HTERT RPE-1 (cell line): ENCODE results near the gene TACSTD2.
"Not testable (repeated sequence)": the region's sequence is repeated elsewhere in the genome, so short reads cannot be mapped to it uniquely, and the experiment has no call there.

Experiments
- in situ Hi-C: fragments of 300-500 bp; cut with MboI; formaldehyde crosslinking; loops from 4 replicates; pipeline ENCODE4 v1.14.3; 2020; ENCODE audit warnings: low sequenced_read_pairs

Gene TACSTD2

DNA sequence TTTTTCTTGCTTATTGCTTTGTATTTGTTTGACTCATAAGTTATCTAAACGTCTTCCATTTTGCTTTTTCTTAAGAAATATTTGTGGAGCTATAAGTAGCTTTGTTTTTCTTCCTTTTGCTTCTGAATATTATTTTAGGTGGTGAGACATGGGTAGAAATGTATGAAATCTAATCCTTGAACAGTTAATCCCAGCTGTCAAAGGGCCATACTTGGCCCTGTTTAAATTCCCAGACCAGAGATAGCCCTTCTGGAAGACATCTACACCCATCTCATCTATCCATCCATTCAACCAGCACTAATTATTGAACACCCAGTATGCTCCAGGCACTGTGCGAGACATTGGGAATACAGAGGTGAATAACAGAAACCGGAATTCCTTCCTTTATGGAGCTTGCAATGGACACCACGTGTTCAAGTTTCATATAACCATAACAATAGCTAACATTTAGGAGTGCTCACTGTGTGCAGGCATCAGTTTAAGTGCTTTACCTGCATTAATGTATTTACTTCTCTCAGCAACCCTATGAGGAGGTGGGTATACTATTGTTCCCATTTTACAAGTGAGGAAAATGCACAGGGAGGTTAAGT, 8.7 kb downstream of the TACSTD2 start:
- in situ Hi-C loops = no loop called here

DNA sequence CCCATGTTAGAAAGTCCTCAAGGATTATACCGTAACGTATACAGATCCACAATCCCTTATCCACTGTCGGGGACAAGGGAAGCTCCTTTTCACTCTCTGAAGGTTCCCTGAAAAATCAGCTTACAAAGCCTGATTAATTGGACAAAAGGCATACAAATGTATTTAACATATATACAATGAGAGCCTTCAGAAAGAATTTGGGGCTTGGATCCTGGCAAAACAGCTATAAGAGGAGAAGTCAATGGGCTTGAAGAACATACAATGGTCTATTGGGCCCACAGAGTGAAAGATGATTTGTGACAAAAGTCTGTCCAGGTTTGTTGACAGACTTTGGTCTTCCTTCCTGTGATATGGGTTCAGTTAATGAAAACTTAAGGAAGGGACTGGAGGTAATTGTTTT, 10.7 kb downstream of the TACSTD2 start:
- in situ Hi-C loops = no loop called here

DNA sequence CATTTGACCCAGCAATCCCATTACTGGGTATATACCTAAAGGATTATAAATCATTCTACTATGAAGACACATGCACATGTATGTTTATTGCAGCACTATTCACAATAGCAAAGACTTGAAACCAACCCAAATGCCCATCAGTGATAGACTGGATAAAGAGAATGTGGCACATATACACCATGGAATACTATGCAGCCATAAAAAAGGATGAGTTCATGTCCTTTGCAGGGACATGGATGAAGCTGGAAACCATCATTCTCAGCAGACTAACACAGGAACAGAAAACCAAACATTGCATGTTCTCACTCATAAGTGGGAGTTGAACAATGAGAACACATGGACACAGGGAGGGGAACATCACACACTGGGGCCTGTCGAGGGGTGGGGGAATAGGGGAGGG, 13.3 kb downstream of the TACSTD2 start:
- in situ Hi-C loops = not testable (repeated sequence)

DNA sequence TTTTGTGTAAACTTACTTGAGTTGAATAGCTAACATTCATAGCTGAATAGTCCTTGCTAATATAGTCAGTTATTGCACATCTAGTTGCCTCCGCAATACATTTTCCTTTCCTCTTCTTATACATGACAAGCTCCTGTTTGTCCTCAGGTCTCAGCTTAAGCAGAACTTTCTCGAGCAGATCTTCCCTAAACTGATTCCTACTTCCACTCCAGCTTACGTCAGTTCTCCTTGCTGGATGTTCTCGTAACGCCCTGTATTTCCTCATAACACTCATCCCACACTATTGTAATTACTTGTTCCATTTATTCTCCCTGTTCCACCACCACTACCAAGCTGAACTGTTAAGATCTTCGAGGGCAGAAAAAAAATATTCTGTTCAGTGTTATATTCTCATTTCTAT, 15.4 kb downstream of the TACSTD2 start:
- in situ Hi-C loops = no loop called here

DNA sequence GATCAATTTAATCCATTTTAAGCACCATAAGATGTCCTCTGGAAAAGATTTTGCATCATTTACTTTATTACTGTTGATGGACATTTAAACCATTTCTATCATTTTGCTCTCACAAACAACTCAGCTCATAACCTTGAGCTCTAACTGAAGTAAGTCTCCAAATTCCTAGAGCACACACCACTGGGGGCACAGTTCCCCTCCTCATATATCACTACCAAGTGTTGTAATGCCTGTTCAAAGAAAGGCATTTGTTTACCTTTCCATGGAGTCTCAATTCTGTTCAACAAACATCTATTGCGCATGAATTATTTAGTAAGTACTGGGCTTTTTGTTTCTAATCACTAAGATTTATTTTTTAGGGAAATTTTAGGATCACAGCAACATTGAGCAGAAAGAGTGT, 21.7 kb downstream of the TACSTD2 start:
- in situ Hi-C loops = no loop called here

DNA sequence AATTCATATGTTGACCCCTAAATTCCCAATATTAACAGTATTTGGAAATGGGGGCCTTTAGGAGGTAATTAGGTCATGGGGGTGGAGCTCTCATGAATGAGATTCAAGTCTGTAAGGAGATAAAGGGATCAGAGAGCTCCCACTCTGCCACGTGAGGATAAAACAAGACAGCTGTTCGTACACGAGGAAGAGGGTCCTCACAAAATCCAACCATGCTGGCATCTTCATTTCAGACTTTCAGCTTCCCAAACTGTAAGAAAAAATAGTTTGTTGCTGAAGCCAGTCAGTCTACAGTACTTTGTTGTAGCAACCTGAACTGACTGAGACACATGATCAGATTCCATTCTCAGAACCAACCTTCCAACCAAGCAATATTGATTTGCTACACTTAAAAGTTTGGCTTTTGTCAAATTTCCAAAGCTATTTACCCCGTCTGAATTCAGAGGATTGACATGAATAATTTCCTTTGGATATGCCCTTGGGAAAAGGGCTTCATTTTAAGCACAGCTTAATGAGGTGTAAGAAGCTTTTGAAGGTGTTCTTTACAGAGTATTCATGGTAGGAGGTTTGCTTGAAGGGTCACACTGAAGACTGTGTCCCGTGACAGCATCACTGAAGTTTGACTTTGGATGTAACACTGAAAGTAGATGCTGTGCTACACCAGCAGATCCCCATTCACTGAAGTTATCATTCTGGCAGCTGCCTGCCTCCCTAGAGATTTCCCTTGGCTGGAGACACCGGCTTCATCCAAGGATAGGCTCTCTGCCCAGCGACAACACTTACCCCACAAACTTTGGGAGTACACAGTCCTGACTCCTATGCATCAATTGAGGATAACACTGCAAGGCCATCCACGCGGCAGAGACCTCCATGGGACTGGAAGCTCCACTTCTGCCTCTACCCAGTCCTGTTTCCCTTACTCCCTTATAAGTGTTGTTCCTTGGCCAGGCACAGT, 25.6 kb downstream of the TACSTD2 start:
- in situ Hi-C loops = no loop called here

DNA sequence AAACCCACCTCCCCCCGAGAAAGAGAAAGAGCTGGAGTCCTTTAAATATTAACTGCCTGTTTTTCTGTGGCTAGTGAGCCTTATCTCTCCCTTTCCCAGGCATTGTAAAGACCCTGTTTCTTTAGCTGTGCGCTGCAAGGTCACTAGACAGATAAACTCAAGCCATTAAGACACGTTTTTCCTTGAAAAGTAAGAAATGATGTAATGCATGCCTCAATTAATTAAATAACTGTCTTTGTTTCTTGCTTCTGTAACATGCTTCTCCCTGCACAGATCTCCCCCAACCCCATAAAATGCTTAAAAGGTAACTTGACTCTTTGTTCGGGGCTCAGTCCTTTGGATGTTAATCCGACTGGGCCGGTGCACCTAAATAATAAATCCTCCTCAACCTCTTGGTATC, 27.8 kb downstream of the TACSTD2 start:
- in situ Hi-C loops = not testable (repeated sequence)

DNA sequence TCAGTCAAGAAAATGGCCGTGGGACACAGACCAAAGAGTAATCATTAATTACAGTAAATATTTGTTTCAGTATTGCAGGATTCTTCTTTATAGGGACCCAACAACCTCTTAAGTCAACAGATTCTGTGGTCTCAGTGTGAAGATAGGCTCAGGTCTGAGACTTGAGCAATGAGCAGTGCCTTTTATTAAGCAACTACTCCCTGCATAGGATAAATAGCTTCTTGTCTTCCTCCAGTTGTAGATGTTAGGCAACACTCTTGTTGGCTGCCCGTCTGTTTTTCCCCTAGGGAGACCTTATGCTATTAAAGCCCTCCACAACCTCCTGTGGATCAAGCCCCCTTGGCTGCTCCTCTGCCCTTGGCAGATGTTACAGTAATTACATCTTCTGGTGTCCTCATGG, 28.7 kb downstream of the TACSTD2 start:
- in situ Hi-C loops = no loop called here

DNA sequence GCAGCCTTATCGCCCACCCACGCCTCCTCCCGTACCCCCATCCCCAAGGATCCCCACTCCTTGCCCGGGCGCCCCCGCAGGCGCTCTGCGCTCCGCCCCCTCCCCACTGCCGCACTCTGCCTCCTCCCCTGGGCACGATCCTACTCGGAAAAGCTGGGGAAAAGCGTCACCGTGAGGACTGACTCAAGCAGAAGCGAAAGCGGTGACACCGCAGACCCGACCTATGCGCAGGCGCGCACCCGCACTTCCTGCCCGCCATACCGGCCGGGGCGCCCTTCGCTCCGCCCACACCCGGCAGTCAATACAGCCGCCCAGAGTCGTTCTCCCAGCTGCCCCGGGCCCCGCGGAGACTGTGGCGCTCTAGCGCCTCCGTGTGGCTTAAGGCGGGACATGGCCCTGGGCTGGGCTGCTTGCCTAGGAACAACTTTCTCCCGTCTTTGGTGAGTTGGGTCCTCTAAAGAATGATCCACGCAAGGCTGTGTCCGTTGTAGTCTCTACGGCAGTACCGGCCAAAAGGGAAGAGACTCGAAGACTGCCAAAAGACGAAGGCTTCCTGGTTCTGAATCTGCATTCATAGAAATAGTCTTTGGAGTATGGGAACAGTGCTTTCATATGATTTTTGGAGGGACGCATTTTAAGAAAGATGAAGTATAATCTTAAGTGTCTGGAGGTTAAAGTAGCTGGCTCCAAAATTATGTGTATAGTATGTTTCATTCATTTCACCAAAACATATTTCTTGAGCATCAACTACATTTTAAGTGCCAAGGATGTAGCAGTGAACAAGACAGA, 30.3 kb downstream of the TACSTD2 start, which contains the start of gene OMA1:
Gene OMA1 (minus strand): TSS at position 207 of the 789 bp plus-strand sequence. CDS start 7,432 bp downstream, outside the sequence.
- in situ Hi-C loops = no loop called here

DNA sequence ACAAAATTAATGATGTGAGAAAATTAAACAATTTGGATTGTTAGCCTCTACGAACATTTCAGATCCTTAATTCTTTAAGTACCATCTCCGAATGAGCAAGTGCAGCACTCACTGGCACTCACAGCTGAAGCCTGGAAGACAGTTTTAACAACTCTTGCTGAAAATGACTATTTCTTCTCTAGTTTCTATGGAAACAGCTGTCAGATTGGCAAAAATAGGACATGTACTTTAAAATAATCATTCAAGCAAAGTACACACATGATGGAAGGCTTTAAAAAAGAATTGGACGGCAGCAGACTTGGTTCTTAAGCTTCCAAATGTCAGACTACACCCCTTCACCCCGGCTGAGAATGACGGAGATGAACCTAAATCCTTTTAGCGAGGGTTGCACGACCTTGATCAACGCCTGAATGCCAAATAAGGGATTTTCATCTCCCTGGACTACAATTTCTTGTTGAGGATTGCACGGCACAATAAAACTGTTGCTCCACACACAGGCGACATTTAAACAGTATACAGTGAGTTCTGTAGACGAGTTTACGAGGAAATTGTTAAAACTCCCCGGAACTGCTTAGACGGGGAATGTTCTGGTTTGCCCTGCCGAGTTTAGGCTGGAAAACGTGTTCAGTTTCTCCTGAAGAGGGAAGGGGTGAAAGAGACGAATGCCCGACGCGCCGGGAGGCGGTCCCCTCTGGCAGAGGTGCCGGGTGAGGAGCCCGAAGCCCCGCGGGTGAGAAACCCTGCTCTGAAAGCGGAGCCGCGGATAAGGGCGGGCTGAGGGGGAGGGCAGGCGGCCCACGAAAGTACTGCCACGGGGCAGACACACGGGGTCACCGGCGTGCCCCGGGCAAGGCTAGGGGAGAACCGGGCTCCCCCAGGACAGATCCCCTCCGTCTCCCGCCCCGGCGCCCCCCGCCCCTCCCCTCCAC, 31.2 kb downstream of the TACSTD2 start:
- in situ Hi-C loops = no loop called here

DNA sequence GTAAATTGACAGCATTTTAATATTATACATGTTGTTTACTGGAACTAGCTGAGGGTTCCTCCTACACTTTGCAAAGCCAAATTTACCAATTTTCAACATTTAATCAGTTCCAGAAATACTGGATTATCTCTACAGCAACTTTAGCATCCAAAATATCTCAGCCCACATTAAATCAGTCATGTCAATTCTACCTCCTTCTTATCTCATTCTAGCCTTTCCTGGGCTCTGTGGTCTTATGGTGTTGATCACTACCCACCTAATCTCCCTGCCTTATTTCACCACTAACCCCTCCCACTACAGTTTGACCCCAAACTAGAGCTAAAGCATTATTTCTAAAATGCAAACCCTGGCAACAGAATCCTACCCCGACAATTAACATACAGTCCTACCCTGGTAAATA, 33.8 kb downstream of the TACSTD2 start:
- in situ Hi-C loops = no loop called here

DNA sequence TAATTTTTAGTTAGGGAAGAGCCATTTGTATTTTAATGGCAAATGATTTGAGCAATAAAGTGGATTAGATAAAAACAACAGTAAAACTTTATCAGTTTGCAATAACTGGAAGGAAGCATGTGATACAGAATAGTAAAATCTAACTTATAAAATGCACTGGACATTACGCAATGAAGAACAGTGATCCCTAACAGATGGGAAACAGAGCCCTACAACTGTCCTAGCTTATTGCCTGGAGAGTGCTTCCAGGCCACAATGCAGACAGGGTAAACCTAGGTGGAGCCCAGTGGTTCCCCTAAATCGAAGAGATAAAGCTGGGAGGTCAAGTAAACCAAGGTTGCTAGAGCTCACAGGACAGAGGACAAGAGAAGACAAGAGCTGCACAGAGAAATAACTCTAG, 37.5 kb downstream of the TACSTD2 start:
- in situ Hi-C loops = no loop called here

DNA sequence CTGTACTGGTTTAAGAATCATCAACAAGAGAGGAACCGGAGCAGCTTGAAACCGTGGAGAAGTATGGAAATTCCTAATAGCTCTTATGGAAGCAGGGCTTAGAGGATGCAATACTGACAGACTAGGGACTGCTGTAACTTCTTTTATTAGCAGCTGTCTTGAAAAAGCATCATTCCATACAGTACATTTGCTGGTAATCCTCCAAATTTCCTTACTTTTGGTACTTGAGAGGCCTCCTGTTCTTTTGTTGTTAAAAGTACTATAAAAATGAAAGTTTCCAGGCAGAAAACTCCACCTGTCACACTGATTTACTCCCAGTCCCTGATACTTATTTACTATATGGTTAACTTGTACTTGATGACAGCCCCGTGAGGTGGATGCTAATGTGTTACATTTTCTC, 38.2 kb downstream of the TACSTD2 start:
- in situ Hi-C loops = no loop called here

DNA sequence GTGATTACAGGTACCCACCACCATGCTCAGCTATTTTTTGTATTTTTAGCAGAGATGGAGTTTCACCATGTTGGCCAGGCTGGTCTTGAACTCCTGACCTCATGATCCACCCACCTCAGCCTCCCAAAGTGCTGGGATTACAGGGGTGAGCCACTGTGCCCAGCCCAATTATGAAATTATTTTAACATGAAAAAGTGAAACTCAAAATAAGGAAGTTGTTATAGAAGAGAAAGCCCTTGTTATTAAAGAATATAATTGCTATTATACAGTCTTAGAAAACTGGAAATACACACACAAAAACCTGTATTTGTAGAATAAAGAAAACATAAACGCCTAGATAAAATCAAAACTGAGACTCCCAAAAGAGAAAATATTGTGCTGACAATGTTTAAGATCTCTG, 45.2 kb downstream of the TACSTD2 start:
- in situ Hi-C loops = not testable (repeated sequence)

DNA sequence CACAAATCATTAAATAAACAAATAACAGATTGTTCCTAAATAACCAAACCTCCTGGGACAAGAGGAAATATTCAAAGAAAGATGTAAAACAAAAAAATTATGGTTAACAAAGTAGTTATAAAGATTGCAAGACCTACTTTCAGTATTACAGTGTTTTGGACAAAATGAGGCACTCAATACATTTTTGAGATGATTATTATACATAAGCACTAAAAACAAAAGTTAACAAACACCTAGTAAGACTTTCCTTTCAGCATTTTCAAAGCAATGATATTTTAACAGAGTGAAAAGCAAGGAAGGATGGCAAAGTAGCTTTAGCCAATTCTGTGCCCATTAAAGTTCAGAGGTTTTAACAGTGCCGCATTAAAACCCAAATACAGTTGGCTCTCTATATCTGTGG, 47.8 kb downstream of the TACSTD2 start:
- in situ Hi-C loops = no loop called here

DNA sequence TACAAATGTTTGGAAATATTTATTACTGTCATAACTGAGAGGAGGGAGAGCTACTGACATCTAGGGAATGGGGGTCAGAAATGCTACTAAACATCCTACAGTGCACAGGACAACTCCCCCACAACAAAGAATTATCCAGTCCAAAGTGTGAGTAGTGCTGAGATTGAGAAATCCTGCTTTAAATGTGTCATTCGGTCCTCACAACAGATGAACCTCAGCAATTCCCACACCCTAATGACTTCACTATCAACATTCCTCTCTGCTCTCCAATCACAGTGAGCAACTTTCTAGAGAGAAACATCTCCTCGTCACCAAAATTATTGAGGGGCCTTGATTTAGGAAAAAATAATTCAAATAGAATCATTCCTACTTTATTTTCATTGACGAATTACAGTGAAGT, 48.5 kb downstream of the TACSTD2 start:
- in situ Hi-C loops = no loop called here
